ENCODE measurements around the gene MIGA2. TPM values are rescaled to one million over a fixed set of nuclear protein-coding genes. Genes with fewer than 3 reads are reported as not detected.

MIGA2 gene
- total and polyA plus RNA-seq, 2 donors = 14.4 to 43.0 TPM

DNA sequence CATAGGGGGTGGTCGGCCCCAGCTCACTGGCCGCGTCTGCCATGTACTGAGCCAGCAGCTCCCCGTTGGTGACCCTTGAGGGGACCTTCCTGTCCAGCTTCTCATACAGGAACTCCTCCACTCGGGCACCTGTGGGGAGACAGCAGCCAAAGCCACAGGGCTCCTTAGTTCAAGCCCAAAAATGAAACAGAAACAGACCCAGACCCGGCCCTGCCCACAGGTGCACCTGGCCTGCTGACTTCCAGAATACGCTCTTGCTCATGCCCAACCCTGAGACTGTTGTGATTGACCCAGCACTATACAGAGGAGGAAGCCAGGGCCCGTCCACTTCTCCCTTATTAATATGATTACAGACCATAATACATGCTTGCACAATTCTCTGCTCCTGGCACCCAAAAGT, 15.3 kb upstream of the MIGA2 start:
- 55% methylated on average over 8 of the region's 8 CpGs for WGBS
- DNase-seq (ENCODE audit: low read depth in 6 of 9, low spot score in 9 of 9) = no peak
- H3K27ac ChIP-seq (ENCODE audit: low read depth in 1 of 2, low read length in 1 of 2) = peak overlapping the region; percentile 7 to 74
- H3K9me3 ChIP-seq (ENCODE audit: control insufficient read depth in 2 of 2, insufficient read depth in 1 of 2, low read length in 1 of 2) = peaks cover 0 to 4% of the 10 kb centered on the region in 2 donors
- no peak overlapping the region for H3K4me3 ChIP-seq (ENCODE audit: low read length in 2 of 2)
- no peaks in the 10 kb centered on the region for H3K27me3 ChIP-seq (ENCODE audit: control insufficient read depth in 2 of 2, insufficient read depth in 1 of 2, low read length in 1 of 2)
- peaks cover 0 to 17% of the 10 kb centered on the region in 2 donors for H3K4me1 ChIP-seq (ENCODE audit: control insufficient read depth in 2 of 2, insufficient read depth in 2 of 2, low read length in 2 of 2)
- H3K36me3 ChIP-seq (ENCODE audit: control insufficient read depth in 2 of 2, insufficient read depth in 2 of 2, low read length in 1 of 2) = peaks cover 4 to 21% of the 10 kb centered on the region in 2 donors

DNA sequence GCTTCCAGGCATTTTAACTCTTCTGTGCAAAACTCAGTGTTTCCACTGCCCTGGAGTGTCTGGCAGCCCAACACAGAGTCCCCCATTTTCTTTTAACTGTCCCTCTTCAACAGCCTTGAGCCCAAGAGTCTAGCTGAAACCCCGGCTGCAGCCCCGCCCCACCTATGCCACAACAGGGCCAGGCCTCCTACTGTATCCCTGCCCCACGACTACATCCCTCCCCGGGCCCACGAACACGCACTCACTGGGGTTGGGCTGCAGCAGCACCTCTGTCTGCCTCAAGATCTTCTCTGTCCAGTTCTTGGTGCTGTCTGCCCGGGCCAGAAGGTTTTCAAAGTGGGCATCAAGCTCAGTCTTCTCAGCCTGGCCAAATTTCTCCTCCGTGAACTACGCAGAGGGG, 14.4 kb upstream of the MIGA2 start:
- 98% methylated on average over 9 of the region's 9 CpGs for WGBS
- Histone ChIP-seq H3K27ac (ENCODE audit: low read depth in 1 of 2, low read length in 1 of 2) (no peak overlapping the region), H3K27me3 (ENCODE audit: control insufficient read depth in 2 of 2, insufficient read depth in 1 of 2, low read length in 1 of 2) (no peaks in the 10 kb centered on the region), H3K4me1 (ENCODE audit: control insufficient read depth in 2 of 2, insufficient read depth in 2 of 2, low read length in 2 of 2) (peaks cover 6 to 26% of the 10 kb centered on the region in 2 donors), H3K4me3 (ENCODE audit: low read length in 2 of 2) (no peak overlapping the region), H3K36me3 (ENCODE audit: control insufficient read depth in 2 of 2, insufficient read depth in 2 of 2, low read length in 1 of 2) (peaks cover 4 to 21% of the 10 kb centered on the region in 2 donors), H3K9me3 (ENCODE audit: control insufficient read depth in 2 of 2, insufficient read depth in 1 of 2, low read length in 1 of 2) (peaks cover 0 to 4% of the 10 kb centered on the region in 2 donors)
- no peak for DNase-seq (ENCODE audit: low read depth in 6 of 9, low spot score in 9 of 9)

DNA sequence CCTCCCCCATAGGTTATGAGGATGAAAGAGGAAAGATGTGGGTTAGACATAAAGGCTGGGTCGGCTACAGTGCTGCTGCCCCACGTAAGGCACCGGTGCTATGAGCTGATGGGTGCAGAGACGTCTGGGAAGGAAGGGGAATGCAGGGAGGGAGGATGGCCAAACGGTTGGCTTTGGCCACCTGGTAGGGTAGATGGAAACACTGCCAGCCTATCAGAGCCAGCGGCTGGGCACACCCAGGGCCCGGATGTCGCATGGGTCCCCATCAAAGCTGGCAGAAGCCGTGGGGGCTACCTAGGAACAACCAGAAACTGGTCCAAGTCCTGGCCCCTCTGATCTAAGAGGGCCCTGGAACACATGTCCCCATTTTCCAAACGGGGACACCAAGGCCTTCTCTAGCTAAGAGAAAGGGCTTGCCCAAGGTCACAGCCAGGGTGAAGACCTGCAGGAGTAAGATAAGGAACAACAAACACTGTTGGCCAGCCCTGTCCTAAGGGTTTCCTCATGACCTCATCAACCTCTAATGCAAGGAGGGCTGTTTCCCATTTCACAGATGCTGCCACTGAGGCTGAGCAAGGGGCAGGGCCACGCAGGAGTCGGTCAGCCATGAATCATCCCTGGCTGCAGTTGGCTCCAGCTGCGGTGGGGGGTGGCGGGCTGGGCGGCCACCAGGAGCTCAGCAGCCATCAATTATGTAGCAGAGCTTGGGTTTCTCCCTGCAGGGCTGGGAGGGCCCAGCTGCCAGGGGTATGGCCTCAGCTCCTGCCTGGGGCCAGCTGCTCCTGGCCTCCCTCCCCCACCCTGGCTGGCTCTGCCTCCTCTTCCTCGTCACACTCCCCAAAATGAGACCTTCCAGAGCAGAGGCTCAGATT, 13.2 kb upstream of the MIGA2 start:
- 88% methylated on average over 16 of the region's 16 CpGs for WGBS
- Histone ChIP-seq H3K36me3 (ENCODE audit: control insufficient read depth in 2 of 2, insufficient read depth in 2 of 2, low read length in 1 of 2) (peaks cover 4 to 19% of the 10 kb centered on the region in 2 donors), H3K27me3 (ENCODE audit: control insufficient read depth in 2 of 2, insufficient read depth in 1 of 2, low read length in 1 of 2) (no peaks in the 10 kb centered on the region), H3K9me3 (ENCODE audit: control insufficient read depth in 2 of 2, insufficient read depth in 1 of 2, low read length in 1 of 2) (peaks cover 0 to 4% of the 10 kb centered on the region in 2 donors), H3K4me1 (ENCODE audit: control insufficient read depth in 2 of 2, insufficient read depth in 2 of 2, low read length in 2 of 2) (peaks cover 11 to 33% of the 10 kb centered on the region in 2 donors), H3K27ac (ENCODE audit: low read depth in 1 of 2, low read length in 1 of 2) (no peak overlapping the region), H3K4me3 (ENCODE audit: low read length in 2 of 2) (no peak overlapping the region)
- no peak for DNase-seq (ENCODE audit: low read depth in 6 of 9, low spot score in 9 of 9)

DNA sequence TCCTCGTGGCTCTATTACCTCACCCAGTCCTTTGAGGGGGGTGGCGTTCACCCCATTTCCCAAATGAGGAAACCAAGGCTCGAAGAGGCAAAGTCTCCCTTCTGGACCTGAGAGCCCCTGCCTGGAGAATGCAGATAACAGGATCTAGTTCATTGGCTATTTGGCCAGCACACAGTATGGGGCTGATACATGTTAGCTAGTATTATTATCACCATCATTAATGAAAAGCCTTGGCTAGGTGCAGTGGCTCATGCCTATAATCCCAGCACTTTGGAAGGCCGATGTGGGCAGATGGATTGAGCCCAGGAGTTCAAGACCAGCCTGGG, 12.6 kb upstream of the MIGA2 start:
- DNase-seq (ENCODE audit: low read depth in 6 of 9, low spot score in 9 of 9) = no peak
- Histone ChIP-seq H3K27me3 (ENCODE audit: control insufficient read depth in 2 of 2, insufficient read depth in 1 of 2, low read length in 1 of 2) (no peaks in the 10 kb centered on the region), H3K27ac (ENCODE audit: low read depth in 1 of 2, low read length in 1 of 2) (no peak overlapping the region), H3K4me1 (ENCODE audit: control insufficient read depth in 2 of 2, insufficient read depth in 2 of 2, low read length in 2 of 2) (peaks cover 13 to 35% of the 10 kb centered on the region in 2 donors), H3K4me3 (ENCODE audit: low read length in 2 of 2) (no peak overlapping the region), H3K9me3 (ENCODE audit: control insufficient read depth in 2 of 2, insufficient read depth in 1 of 2, low read length in 1 of 2) (peaks cover 0 to 4% of the 10 kb centered on the region in 2 donors), H3K36me3 (ENCODE audit: control insufficient read depth in 2 of 2, insufficient read depth in 2 of 2, low read length in 1 of 2) (peaks cover 4 to 17% of the 10 kb centered on the region in 2 donors)
- 96% methylated on average over 4 of the region's 4 CpGs for WGBS

DNA sequence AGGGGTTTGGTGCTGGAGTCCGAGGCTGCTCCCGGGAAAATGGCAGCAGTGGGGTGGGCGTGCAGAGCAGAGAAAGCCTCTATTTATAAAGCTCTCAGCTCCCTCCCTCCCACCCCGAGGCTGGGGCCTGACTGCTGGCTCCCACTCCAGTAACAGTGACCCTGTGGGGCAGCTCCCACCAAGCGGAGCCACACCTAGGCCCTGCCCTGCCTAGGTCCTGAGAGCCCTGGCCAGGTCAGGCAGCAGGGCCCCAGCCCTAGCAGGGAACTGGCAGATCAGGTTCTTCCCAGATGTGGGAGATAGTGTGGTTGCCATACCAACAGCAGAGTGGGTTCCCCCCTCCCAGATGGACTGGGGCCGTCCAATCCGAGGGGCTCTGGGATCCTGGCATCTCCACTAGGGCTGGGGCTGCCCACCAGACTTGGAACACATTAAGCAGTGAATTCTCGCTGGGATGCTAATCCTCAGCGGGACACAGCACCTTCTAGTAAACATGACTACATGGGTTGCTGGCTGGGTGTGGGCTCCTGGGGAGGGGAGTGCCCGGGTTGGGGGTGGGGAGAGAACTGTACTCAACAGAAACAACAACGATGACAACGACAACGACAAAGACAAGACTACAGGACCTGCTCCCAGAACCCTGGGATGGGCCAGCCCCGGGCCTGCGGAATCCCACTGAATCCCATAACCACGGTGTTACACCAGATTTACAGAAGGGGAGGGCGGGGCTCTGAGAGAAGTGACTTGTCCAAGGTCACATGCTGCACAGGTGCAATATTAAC, 9.8 kb upstream of the MIGA2 start:
- Histone ChIP-seq H3K9me3 (ENCODE audit: control insufficient read depth in 2 of 2, insufficient read depth in 1 of 2, low read length in 1 of 2) (no peaks in the 10 kb centered on the region), H3K4me3 (ENCODE audit: low read length in 2 of 2) (peak overlapping the region; percentile 11 to 71), H3K27ac (ENCODE audit: low read depth in 1 of 2, low read length in 1 of 2) (no peak overlapping the region), H3K27me3 (ENCODE audit: control insufficient read depth in 2 of 2, insufficient read depth in 1 of 2, low read length in 1 of 2) (no peaks in the 10 kb centered on the region), H3K36me3 (ENCODE audit: control insufficient read depth in 2 of 2, insufficient read depth in 2 of 2, low read length in 1 of 2) (peaks cover 0 to 4% of the 10 kb centered on the region in 2 donors), H3K4me1 (ENCODE audit: control insufficient read depth in 2 of 2, insufficient read depth in 2 of 2, low read length in 2 of 2) (peaks cover 13 to 44% of the 10 kb centered on the region in 2 donors)
- 90% methylated on average over 17 of the region's 17 CpGs for WGBS
- DNase-seq (ENCODE audit: low read depth in 6 of 9, low spot score in 9 of 9) = no peak

DNA sequence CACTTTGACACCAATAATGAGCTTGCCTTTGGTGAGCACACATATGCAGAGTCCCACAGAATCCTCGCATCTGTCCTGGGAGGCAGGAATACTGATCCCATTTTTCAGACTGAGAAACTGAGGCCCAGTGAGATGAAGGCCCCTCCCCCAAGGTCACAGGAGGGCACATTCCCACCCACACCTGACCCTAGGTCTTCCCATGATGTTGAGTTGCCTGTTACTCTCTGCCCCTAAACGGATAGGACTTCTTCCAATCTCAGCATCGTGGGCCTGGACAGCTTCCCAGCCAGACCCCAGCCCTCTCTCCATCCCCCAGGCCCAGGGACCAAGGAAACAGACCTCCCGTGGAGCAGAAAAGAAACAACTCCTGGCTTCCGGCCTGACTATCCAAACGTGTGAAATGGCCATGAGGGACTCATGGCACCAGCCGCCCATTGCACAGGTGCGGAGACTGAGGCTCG, 9.2 kb upstream of the MIGA2 start:
- no peaks in the 10 kb centered on the region for H3K9me3 ChIP-seq (ENCODE audit: control insufficient read depth in 2 of 2, insufficient read depth in 1 of 2, low read length in 1 of 2)
- H3K4me1 ChIP-seq (ENCODE audit: control insufficient read depth in 2 of 2, insufficient read depth in 2 of 2, low read length in 2 of 2) = peaks cover 13 to 44% of the 10 kb centered on the region in 2 donors
- 70% methylated on average over 9 of the region's 9 CpGs for WGBS
- no peak overlapping the region for H3K27ac ChIP-seq (ENCODE audit: low read depth in 1 of 2, low read length in 1 of 2)
- H3K27me3 ChIP-seq (ENCODE audit: control insufficient read depth in 2 of 2, insufficient read depth in 1 of 2, low read length in 1 of 2) = no peaks in the 10 kb centered on the region
- DNase-seq (ENCODE audit: low read depth in 6 of 9, low spot score in 9 of 9) = no peak
- no peaks in the 10 kb centered on the region for H3K36me3 ChIP-seq (ENCODE audit: control insufficient read depth in 2 of 2, insufficient read depth in 2 of 2, low read length in 1 of 2)
- peak overlapping the region; percentile 71 to 73 for H3K4me3 ChIP-seq (ENCODE audit: low read length in 2 of 2)

DNA sequence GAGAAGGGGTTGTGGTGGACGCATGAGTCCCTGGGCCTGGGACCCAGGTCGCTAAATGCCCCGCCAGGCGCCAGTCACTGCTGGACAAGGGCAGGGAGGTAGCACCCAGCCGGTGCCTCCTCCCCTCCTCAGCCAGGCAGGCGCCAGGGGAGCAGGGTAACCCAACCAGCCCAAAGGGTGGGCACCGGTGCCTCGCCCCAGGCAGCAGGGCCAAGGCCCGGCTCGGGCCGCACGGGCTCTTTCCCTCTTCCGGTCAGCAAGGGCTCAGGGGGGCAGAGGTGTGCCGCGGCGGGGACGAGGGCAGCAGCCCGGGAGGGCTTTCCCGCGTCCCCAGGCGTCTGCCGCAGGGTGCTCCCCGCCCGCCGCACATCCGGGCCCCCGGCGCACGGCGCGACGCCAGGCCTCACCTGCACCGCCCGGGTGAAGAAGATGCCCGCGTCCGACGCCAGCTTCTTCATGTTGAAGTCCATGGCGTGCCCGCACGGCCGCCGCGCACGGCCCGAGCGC, 8.7 kb upstream of the MIGA2 start:
- peak overlapping the region; percentile 71 to 73 for H3K4me3 ChIP-seq (ENCODE audit: low read length in 2 of 2)
- H3K27me3 ChIP-seq (ENCODE audit: control insufficient read depth in 2 of 2, insufficient read depth in 1 of 2, low read length in 1 of 2) = no peaks in the 10 kb centered on the region
- DNase-seq (ENCODE audit: low read depth in 6 of 9, low spot score in 9 of 9) = peak in 7 of 9 donors; percentile 42 to 85 (median 68)
- H3K36me3 ChIP-seq (ENCODE audit: control insufficient read depth in 2 of 2, insufficient read depth in 2 of 2, low read length in 1 of 2) = no peaks in the 10 kb centered on the region
- H3K27ac ChIP-seq (ENCODE audit: low read depth in 1 of 2, low read length in 1 of 2) = peak overlapping the region; percentile 43 to 81
- no peaks in the 10 kb centered on the region for H3K9me3 ChIP-seq (ENCODE audit: control insufficient read depth in 2 of 2, insufficient read depth in 1 of 2, low read length in 1 of 2)
- 6% methylated on average over 47 of the region's 47 CpGs for WGBS
- peaks cover 13 to 44% of the 10 kb centered on the region in 2 donors for H3K4me1 ChIP-seq (ENCODE audit: control insufficient read depth in 2 of 2, insufficient read depth in 2 of 2, low read length in 2 of 2)

DNA sequence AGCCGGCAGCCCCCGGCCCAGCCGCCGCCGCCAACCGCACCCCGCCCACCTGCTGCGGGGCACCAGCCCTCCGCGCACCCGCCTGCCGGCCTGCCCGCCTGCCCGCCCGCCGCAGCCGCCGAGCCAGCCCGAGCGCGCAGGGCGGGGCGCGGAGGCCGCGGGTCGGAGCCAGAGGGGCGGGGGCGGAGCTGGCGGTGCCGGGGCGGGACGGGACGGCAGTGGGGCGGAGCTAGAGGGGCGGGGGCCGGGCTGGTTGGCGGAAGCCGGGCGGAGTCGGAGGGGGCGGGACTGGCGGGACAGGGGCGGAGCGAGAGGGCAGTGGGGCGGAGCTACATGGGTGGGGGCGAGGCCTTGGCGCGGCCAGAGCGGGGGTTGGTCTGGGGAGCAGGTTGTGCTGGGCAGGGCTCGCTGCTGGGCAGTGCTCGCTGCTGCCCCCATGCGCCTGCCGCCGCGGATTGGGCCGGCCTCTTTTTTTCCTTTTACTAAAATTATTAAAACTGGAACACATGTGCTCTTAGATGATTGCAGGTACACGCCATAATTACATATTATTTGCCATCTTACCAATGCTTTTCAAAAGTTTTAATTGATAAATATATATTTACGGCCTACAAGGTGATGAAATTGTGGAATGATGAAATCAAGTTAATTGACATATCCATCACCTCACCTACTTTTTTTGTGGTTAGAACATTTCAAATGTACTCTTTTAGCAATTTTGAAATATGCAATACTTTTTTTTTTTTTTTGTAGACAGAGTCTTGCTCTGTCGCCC, 8.0 kb upstream of the MIGA2 start, which contains the start of gene SH3GLB2:
Gene SH3GLB2 (minus strand): TSS at position 140 of the 775 bp plus-strand sequence. CDS start 177 bp downstream, outside the sequence.
- Histone ChIP-seq H3K27me3 (ENCODE audit: control insufficient read depth in 2 of 2, insufficient read depth in 1 of 2, low read length in 1 of 2) (no peaks in the 10 kb centered on the region), H3K27ac (ENCODE audit: low read depth in 1 of 2, low read length in 1 of 2) (peak within 1 kb of the TSS; percentile 43 to 81), H3K4me1 (ENCODE audit: control insufficient read depth in 2 of 2, insufficient read depth in 2 of 2, low read length in 2 of 2) (peaks cover 13 to 38% of the 10 kb centered on the region in 2 donors), H3K9me3 (ENCODE audit: control insufficient read depth in 2 of 2, insufficient read depth in 1 of 2, low read length in 1 of 2) (no peaks in the 10 kb centered on the region), H3K36me3 (ENCODE audit: control insufficient read depth in 2 of 2, insufficient read depth in 2 of 2, low read length in 1 of 2) (no peaks in the 10 kb centered on the region), H3K4me3 (ENCODE audit: low read length in 2 of 2) (peak within 1 kb of the TSS; percentile 71 to 73)
- DNase-seq (ENCODE audit: low read depth in 6 of 9, low spot score in 9 of 9) = peak in 8 of 9 donors; percentile 43 to 89 (median 78)
- 3% methylated on average over 60 of the region's 60 CpGs for WGBS

Measured in thymus (tissue), 11 donors.